Epithelial cell of proximal tubule (primary cell): ENCODE results near the gene TDG. TPM values are rescaled to one million over a fixed set of nuclear protein-coding genes. Genes with fewer than 3 reads are reported as not detected.

ENCODE experiments used
- DNase-seq: peaks from one replicate; pipeline ENCODE4 v3.0.0-alpha.2; 2011; ENCODE audit warnings: low read depth
- H3K4me3 ChIP-seq: 2 replicates; pipeline ENCODE4 v1.5.1; 2011; ENCODE audit warnings: low read depth, mild to moderate bottlenecking, low read length
- total RNA-seq: library from RNA; depleted of rRNA; stranded (reverse); fragments of >200 nt; gene quantifications from 2 replicates; pipeline ENCODE4 v1.2.3, GENCODE V29; 2015
- TF ChIP-seq, protein P1 (sequence below): conservative IDR thresholded peaks from 2 replicates; pipeline ENCODE4 v1.5.1; 2012; ENCODE audit warnings: low read depth, mild to moderate bottlenecking, low read length

Gene TDG
- total RNA-seq, 1 donor from 2014 or later, result 18.9 TPM

GRCh38 chr12:103930034-103930786, 35.5 kb upstream of the TDG start, which contains the start of gene HSP90B1:
HSP90B1 (plus strand) TSS chr12:103930410; CDS start chr12:103930516, 106 bp downstream.
- DNase-seq, result peak; percentile 98

GRCh38 chr12:103930787-103931735, 34.6 kb upstream of the TDG start:
- peak overlapping the region; percentile 86 for H3K4me3 ChIP-seq
- no peak for DNase-seq
- TF ChIP-seq, protein P1, sequence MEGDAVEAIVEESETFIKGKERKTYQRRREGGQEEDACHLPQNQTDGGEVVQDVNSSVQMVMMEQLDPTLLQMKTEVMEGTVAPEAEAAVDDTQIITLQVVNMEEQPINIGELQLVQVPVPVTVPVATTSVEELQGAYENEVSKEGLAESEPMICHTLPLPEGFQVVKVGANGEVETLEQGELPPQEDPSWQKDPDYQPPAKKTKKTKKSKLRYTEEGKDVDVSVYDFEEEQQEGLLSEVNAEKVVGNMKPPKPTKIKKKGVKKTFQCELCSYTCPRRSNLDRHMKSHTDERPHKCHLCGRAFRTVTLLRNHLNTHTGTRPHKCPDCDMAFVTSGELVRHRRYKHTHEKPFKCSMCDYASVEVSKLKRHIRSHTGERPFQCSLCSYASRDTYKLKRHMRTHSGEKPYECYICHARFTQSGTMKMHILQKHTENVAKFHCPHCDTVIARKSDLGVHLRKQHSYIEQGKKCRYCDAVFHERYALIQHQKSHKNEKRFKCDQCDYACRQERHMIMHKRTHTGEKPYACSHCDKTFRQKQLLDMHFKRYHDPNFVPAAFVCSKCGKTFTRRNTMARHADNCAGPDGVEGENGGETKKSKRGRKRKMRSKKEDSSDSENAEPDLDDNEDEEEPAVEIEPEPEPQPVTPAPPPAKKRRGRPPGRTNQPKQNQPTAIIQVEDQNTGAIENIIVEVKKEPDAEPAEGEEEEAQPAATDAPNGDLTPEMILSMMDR, result no peak

More at GRCh38 chr12:103930034-103930786, 35.5 kb upstream of the TDG start, which contains the start of gene HSP90B1:
- TF ChIP-seq, protein P1, result no peak
- peak within 1 kb of the TSS; percentile 86 for H3K4me3 ChIP-seq

GRCh38 chr12:103933237-103933636, 32.4 kb upstream of the TDG start:
- no peak for DNase-seq
- TF ChIP-seq, protein P1, result no peak
- H3K4me3 ChIP-seq, result peak overlapping the region; percentile 86

GRCh38 chr12:103936679-103937078, 29.0 kb upstream of the TDG start:
- H3K4me3 ChIP-seq, result no peak overlapping the region
- TF ChIP-seq, protein P1, result no peak
- DNase-seq, result no peak

GRCh38 chr12:103944964-103945363, 20.7 kb upstream of the TDG start:
- DNase-seq, result no peak
- H3K4me3 ChIP-seq, result no peak overlapping the region
- TF ChIP-seq, protein P1, result no peak

GRCh38 chr12:103947871-103948555, 17.7 kb upstream of the TDG start:
- H3K4me3 ChIP-seq, result no peak overlapping the region
- TF ChIP-seq, protein P1, result no peak
- DNase-seq, result no peak
